ENCODE measurements around the gene CHMP6.

Gene CHMP6

DNA sequence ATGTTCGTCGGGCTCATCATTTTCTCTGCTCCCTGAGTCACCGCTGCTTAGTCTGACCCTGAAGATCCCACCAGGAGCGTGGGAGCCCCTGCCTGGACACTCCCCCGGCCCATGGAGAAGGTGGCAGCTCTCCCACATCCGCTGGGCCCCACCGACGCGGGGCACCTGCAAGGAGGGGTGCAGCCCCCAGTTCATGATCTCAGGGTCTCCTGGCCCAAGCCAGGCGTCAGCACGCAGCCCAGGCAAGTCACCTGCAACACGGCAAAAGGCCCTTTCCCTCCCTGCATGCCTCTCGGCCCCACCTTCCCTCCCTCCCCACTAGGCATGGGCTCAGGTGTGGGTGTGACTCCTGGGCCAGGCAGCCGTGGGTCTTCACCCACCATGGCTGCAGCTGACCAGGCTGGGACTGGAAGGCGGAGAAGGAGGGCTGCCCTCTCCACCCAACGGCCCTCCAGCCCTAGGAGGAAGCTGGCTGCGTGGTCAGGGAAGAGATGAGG lies 9.7 kb upstream of the CHMP6 start:
- TF ChIP-seq, protein P1, sequence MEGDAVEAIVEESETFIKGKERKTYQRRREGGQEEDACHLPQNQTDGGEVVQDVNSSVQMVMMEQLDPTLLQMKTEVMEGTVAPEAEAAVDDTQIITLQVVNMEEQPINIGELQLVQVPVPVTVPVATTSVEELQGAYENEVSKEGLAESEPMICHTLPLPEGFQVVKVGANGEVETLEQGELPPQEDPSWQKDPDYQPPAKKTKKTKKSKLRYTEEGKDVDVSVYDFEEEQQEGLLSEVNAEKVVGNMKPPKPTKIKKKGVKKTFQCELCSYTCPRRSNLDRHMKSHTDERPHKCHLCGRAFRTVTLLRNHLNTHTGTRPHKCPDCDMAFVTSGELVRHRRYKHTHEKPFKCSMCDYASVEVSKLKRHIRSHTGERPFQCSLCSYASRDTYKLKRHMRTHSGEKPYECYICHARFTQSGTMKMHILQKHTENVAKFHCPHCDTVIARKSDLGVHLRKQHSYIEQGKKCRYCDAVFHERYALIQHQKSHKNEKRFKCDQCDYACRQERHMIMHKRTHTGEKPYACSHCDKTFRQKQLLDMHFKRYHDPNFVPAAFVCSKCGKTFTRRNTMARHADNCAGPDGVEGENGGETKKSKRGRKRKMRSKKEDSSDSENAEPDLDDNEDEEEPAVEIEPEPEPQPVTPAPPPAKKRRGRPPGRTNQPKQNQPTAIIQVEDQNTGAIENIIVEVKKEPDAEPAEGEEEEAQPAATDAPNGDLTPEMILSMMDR (IDR thresholded peaks at IDR 0.05; ENCODE audit: low read depth, low read length, missing control alignments), result no peak
- no peak overlapping the region for H3K4me3 ChIP-seq (ENCODE audit: low read depth, low read length)
- DNase-seq (ENCODE audit: low read depth), result no peak

- no peak for DNase-seq (ENCODE audit: low read depth)
- TF ChIP-seq, protein P1 (IDR thresholded peaks at IDR 0.05; ENCODE audit: low read depth, low read length, missing control alignments), result no peak
- no peak overlapping the region for H3K4me3 ChIP-seq (ENCODE audit: low read depth, low read length)
These were observed 9.1 kb upstream of the CHMP6 start for GRCh38 chr17:80982426-80982974.

DNA sequence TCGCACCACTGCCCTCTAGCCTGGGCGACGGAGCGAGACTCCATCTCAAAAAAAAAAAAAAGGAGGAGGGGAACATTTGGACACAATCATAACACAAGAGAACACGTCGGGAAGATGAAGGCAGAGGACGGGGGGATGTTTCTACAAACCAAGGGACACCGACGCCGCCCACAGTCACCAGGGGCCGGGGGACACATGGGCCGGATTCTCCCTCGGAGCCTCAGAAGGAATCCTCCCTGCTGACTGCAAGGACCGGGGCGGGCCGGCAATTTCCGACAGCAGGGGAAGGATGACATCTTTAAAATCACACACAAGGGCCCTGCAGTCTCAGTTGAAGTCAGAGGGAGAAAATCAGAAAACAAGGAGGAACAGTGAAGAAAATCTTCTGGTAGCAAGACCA lies 8.1 kb upstream of the CHMP6 start:
- no peak for DNase-seq (ENCODE audit: low read depth)
- H3K4me3 ChIP-seq (ENCODE audit: low read depth, low read length), result no peak overlapping the region
- TF ChIP-seq, protein P1 (IDR thresholded peaks at IDR 0.05; ENCODE audit: low read depth, low read length, missing control alignments), result no peak

GRCh38 chr17:80984749-80985148 lies 6.9 kb upstream of the CHMP6 start:
- no peak overlapping the region for H3K4me3 ChIP-seq (ENCODE audit: low read depth, low read length)
- DNase-seq (ENCODE audit: low read depth), result no peak
- TF ChIP-seq, protein P1 (IDR thresholded peaks at IDR 0.05; ENCODE audit: low read depth, low read length, missing control alignments), result no peak

DNA sequence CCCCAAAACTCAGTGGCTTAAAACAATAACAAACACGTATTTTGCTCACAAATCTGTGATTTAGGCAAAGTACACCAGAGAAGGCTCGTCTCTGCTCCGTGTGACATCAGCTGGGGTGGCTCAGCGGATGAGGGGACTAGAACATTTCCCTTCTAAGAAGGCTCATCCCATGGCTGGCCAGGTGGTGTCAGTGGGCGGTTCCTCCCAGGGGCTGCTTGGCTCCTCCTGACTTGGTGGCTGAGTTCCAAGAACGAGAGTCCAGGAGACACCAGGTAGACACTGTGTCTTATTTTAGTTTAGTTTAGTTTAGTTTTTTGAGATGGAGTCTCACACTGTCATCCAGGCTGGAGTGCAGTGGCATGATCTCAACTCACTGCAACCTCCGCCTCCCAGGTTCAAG lies 5.6 kb upstream of the CHMP6 start:
- DNase-seq (ENCODE audit: low read depth), result no peak
- H3K4me3 ChIP-seq (ENCODE audit: low read depth, low read length), result no peak overlapping the region
- TF ChIP-seq, protein P1 (IDR thresholded peaks at IDR 0.05; ENCODE audit: low read depth, low read length, missing control alignments), result no peak

- no peak overlapping the region for H3K4me3 ChIP-seq (ENCODE audit: low read depth, low read length)
- TF ChIP-seq, protein P1 (IDR thresholded peaks at IDR 0.05; ENCODE audit: low read depth, low read length, missing control alignments), result no peak
- DNase-seq (ENCODE audit: low read depth), result no peak
These were observed 4.7 kb upstream of the CHMP6 start for GRCh38 chr17:80986816-80987475.

Data from GM12864 (cell line).